NCI-H2196 (cell line): ENCODE data around the gene CASZ1.

Experiments
- DNase-seq: peaks from one replicate; lab custom pipeline; 2025; ENCODE audit not compliant: unreplicated experiment; lab: John Stamatoyannopoulos, UW

Gene CASZ1

DNA sequence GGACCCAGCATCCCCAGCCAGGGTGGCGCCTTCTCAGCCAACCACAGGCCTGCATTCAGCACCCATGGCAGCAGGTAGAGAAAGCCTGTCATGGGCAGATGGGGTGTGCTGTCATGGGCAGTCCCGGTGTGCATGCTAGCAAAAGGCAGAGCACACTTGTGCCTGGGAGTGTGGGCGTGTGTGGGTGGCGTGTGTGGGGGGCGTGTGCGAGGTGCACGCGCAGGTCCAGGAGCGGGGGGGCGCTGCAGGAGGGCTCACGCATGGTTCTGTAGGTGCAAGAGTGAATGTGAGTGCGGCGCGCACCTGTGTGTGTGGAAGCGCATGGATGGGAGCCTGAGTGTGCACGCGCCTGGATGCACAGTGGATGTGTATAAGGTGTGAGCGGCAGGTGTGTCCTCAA lies 137.2 kb downstream of the CASZ1 start:
- no peak for DNase-seq

DNA sequence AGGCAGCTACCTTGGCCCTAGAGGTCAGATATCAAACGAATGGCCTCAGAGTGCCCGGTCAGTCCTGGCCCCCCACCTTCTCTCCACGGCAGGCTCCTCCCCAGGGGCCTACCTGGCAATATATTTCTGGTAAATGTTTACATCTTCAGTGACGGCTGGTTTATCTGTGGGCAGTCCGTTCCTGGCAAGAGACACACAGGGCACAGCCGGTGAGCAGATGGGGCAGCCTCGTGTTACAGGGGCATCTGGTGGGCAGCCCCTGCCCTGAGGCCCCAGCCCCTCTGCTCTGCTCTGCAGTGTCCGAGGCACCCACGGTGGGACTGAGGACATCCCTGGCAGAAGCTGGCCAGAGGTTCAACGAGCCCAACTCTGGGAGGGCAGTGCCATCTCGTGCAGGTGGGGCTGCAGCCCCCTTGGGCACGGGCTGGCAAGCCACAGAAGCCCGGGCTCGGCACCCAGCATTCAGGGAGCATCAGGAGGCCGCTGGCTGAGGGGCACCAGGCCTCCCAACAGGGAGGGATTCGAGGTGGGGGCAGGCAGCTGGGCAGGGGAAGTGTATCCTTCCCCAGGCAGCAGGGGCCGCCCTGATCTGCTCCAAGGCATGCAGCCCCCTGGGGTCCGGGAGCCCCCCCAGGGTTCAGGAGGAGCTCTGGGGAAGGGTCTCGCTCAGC lies 137.9 kb downstream of the CASZ1 start:
- no peak for DNase-seq

DNA sequence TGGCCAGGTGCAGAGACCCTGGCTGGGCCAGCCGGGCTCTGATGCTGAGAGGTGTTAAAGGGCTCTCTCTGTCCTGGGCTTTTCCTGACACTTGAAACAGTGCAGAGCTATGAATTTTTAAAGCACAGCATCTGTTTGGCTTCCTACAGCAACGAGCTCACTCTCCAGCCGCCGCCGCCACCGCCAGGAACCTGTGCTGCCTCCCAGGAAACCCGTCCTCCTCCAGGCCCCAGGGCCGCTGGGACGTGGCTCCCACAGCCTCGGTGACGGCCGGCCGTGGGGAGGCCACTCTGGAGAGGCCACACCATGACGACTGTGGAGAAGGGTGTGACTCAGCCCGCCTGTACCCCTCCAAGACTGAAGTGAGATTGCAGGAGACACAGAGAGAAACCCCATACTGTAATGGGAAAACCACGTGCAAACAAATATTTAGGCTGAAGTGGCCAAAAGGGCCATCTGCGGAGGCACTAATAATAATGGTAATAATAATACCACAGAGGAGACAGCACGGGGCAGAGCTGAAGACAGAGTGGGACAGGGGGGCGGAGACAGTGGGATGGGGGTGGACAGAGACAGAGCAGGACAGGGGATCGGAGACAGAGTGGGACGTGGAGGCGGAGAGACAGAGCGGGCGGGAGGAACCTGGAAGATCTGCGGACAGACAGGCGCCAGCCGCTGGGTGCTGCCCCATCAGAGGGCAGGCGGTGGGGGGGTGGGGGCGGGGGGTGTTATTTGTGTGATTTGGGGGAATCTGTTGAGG lies 139.2 kb downstream of the CASZ1 start:
- no peak for DNase-seq

DNA sequence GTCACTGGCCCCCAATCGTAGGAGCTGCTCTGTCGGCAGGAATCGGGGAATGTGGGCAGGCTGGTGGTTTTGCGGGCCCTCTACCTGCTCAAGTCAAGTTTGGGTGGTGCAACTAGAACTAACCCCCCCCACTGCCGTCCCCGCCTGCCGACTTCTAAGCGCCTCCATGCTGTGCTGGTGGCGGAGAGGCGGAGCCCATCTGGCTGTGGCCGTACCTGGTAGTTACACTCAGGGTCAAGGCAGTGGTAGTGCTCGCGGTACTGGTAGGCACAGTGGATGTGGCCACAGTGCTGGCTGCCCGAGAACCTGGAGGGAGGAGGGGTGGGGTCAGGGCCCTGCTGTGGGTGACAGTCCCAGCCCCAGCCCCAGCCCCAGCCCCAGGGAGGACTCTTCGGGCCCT lies 140.0 kb downstream of the CASZ1 start:
- no peak for DNase-seq

DNA sequence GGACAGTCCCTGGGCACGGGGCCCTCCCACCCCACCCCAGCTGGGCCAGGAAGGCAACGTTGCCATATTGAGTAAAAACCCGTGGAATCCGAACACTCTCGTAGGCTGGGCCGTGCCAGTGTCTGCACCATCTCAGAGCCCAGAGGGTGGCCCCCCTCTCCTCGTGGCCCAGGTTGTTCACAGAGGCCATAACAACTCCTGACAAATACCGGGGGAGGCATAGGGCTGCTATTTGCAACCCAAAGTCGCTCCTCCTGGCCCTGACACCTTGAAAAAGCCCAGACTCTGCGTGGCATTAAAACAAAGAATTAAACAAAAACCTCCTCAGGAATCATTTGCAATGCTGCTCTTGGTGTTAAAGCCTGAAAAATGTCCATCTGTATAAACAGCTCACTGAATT lies 141.4 kb downstream of the CASZ1 start:
- no peak for DNase-seq

DNA sequence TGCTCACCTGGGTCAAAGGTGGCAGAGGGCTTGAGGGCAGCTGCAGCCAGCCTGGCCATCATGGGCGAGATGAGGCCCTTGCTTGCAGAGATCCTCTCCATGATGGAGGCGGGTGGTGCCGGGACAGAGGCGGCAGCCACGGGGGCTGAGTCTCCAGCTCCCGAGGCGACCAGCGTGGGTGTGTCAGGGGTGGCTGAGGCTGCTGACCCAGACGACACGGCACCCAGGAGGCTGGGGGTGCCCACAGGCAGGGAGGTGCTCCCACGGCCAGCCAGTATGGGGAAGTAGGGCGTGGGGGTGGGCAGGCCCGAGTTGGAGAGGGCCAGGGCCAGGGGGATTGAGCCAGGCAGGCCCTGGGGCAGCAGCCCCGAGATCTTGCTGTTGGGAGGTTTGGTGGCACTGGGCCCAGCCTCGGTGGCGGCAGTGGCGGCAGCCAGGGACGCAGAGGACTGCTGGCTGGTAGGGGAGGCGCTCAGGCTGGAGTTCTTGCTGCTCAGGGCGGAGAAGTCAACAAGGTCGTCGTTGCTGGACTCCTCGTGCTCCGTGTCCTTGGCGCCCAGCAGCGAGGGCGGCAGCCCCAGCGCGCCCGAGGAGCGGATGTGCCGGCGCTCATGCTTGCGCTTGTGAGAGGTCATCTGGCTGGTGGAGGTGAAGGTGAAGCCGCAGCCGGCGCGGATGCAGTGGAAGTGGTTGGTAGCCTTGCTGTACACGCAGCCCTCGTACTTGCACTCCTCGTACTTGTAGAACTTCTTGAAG lies 142.9 kb downstream of the CASZ1 start:
- no peak for DNase-seq

DNA sequence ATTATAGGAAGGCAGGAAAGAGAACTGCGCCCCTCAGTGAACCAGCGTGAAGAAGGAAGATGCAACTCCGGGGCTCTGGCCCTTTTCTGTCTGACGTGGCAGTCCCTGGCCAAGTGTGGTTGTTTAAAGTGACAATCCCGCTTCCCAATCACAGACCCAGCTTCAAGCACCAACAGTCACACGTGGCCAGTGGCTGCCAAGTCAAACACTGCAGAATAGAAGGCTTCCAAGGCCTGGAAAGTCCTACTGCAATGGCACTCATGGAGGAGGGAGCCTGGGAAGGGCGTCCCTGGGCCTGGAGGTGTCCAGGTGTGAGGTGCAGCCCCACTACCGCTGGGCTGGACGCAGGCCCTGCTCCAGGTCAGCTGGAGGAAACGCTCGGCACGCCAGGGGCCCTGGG lies 143.8 kb downstream of the CASZ1 start:
- DNase-seq, result no peak

DNA sequence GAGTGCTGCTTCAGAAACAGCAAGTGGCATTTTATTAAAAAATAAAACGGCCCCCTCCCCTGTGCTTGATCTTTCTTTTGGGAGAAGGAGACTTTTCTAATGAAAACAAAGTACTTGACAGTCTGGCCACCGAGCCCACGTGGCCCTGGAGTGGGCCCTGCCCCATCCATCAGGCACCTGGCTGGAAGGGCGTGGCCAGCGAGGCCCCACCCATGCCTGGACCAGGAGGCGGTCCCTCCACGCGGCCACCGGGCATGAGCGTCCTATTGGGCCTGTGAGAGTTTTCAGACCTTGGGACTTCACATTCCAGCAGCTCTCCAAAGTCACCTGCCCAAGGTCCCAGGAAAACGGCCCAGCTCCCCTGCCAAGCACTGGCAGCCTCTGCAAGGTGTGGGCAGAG lies 144.7 kb downstream of the CASZ1 start:
- DNase-seq, result no peak

DNA sequence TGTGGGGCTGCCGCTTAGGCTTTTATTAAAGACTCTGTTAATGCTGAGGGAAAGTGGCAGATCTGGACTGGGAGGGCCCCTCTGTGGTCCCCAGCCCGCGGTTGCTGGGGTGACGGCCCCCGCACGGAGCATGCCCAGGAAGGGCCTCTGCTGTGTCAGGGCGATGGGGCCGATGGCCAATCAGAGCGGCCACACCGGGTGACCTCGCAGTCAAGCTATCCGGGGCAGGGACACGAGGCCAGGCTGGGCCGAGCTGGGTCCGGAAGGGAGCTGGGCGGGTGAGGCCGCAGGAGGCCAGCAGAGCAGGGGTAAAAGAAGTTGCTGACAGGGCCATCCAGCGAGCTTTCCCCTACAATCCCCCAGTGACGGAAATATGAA lies 145.1 kb downstream of the CASZ1 start:
- no peak for DNase-seq

DNA sequence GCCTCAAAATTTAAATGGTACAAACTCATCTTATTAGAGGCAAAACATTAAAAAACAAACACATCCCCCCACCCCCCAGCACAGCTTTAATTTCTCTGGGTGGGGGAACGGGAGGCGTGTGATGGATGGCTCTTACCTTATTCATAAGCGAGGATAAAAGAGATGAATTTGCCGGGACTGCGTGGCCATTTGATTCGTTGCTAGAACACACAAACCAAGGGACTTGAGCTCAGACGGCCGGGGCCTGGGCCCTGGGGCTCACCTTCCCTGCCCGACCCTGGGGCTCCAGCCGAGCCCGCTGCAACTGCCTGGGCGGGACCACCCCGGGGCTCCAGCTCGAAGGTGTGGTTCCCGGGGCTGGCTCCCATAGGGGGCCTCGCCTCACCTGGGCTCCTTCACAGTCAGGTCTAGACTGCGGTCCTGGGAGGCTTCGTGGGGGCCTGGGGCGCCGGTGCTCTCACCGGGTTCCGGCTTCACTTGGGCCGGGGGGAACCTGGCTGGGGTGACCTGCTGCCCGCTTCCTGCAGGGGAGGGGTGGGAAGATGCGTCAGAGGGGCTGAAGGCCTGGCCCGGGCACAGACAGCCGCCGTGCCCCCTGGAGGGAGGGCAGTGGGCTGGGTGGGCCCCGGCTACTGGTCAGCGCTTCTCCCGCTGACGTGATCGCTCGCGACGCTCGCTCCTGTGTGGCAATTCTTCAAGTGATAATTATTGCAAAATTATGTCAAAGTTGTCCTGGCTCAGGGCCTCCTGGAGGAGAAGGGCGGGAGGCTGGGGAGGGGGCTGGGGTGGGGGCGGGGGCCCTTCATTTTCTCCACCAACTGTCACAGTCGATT lies 145.7 kb downstream of the CASZ1 start:
- DNase-seq, result no peak

DNA sequence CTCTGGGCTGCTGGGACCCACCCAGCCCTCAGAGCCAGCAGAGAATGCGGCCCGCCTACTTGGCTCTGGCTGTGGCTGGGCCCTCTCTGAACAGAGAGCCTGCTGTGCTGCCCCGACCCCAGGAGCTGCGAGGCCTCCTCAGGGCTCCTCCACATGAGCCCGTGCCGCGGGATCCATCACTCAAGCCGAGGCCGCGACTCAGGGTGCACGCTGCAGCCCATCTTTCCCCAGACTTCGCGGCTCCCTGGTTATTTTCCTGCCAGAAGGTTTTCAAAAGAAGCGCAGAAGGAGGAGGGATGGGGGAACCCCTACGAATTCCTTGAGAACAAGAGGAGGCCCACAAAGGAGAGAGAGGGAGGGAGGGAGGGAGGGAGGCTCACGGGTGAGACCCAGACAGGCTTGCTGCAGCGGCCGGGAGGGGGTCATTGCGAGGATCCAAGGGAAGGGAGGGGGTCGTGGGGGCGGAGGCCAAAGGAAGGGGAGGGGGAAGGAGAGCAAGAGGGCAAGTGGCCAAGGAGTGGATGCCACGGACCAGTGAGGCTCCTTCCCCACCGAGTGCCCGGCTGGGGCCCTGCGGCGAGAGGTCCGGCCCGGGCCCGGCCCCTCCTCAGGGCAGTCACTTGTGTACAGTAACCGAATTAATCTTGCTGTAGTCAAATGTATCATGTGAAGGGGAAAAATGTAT lies 146.8 kb downstream of the CASZ1 start:
- DNase-seq, result no peak

DNA sequence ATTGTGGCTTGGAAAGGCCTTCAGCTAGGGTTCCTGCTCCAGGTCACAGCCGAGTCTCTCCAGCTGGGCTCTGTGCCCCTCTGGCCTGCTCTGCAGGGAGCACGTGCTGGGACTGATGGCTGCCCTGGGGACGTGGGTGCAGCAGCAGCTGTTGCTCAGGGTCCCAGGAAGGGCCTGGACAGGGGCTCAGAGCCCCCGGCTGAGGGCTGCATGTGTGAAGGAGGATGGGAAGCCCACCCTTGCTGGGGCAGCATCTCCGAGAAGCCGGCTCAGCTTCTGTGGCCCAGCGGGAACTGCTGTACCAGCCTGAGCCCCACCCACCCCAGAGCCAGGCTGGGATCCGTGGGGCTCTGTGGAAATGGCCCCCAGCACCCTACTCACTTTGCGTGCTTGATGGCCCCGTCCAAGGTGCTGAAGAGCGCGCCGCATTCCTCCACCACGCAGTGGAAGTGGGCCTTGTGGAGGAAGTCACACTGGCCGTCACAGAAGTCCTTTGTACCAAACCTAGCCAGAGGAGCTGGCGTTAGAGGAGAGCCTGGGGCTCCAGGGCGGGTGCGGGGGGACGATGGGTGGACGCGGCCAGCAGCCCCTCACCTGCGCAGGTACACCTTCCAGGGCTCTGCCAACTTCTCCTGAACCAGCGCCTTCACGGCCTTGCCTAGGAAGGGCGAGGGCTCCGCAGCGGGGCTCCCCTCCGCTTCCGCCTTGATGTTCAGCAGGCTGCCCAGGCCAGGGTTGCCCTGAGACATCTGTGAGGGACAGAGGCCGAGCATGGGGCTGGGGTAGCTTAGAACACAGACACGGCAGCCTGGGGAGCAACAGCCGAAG lies 147.5 kb downstream of the CASZ1 start:
- no peak for DNase-seq

DNA sequence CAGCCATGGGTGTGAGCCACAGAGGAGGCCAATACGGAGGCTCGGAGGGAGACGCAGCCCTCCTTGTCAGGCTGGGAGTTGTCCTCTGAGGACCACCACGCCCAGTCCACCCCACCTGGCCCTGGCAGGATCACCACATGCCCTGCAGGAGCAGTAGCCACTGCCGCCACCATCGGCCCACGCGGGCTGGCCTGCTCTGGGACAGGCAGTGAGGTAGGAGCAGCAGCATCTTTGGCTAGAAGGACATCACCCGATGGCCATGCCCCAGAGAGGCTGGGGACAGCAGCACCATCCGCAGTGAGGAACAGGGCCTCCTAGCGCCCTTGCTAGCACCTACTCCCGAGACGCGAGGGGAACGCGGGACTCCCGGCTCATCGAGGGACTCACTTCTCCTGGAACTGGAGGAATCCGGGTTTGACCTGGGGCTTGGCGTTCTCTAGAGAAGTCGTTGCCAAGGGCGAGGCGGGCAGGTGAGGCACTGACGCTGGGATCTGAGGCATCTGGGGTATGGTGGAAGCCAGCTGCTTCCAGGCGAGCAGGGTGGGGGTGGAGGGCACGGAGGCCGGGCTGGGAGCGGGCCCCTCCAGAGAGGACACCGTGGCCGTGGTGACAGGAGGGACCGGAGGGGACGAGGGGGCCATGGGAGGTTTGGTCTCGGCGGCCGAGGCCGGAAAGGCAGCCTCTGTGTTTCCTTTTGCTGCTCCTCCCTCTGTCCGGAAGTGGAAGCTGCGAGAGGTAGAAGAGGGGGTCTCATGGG lies 148.9 kb downstream of the CASZ1 start:
- no peak for DNase-seq

DNA sequence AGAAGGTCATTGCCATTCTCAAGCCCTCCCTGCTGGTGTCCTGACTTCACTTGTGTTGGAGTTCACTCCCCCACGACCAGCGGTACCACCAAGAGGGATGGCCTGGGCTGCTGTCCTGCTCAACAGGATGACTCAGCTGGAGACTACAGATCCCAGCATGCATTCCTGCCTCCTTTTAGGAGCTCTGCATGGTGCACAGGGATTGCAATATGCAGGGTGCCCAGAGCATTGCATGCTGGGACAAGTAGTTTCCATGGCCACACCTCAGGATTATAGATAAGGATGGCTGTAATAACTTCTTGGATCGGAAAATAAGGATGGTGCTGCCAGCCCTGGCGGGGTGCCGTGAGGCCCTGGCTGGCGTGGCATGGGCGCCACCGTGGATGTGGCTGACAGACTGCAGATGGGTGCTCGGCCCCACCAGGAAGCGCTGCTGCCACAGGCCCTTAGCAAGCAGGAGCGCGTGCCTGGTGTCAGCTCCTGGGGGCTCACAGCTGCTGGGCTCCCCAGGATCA lies 150.0 kb downstream of the CASZ1 start:
- no peak for DNase-seq

DNA sequence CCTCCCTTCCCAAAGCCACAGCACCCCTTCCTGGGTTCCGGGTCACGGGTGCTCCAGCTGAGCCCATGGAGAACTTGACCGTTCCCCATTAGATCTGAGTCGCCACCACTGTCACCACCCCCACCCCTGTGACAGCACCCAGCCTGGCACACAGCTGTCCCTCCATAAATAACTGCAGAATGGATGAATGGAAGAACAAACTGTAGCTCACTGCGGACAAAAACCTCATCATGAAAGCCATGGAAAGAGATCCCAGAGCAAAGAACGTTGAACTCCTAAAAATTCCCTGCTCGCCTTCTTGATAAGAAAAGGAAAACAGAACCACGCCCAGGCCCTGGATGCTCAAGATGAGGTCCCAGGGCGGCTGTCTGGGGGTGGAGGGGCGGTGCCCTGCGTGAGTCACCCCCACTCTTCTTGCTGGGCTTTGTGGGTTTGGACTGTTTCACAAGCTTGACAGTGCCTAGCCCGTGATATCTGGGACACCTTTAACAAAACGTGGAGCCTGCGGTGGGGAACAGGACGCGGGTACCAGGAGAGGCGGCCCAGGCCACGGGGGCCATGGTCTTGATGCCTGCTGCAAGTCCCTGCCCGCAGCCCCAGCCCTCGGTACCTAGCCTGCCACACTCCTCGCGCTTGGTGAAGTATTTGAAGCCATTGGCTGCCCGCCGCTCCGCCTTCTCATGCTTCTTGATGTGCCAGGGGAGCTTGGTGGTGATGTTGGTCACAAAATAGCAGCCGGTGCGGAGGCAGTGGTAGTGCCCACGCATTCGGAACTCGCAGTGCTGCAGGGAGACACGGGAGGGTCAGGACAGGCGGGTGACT lies 151.9 kb downstream of the CASZ1 start:
- no peak for DNase-seq

DNA sequence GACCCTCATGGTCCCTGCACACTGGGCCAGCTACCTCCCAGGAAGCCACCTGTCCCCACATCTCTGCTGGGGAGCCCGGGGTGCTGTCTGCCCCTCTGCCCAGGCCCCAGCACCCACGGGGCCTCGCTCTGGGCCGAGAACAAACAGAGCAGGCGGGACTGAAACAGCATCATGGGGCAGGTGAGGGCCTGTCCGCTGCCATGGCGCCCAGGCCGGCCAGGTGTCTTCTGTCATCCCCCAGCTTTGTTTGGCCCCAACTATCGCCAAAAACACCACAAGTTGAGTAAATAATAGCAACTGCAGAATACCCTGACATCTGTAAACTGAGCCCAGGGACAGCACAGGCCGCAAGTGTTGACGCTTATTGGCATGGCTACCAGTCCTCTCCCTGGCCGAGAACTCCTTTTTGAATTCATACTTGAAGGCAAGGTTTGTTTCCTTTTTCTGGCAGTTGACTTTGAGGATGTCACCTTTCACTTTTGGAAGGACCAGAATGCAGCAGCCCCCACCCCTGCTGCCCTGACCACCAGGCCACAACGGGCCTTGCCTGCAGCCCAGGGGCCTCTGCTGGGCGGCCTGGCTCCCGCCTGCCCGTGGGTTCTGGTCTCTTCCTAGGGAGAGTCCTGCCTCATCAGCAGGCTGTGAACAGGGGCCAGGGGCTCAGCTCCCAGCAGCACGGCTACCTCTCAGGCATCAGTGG lies 152.7 kb downstream of the CASZ1 start:
- peak; percentile 76 for DNase-seq

DNA sequence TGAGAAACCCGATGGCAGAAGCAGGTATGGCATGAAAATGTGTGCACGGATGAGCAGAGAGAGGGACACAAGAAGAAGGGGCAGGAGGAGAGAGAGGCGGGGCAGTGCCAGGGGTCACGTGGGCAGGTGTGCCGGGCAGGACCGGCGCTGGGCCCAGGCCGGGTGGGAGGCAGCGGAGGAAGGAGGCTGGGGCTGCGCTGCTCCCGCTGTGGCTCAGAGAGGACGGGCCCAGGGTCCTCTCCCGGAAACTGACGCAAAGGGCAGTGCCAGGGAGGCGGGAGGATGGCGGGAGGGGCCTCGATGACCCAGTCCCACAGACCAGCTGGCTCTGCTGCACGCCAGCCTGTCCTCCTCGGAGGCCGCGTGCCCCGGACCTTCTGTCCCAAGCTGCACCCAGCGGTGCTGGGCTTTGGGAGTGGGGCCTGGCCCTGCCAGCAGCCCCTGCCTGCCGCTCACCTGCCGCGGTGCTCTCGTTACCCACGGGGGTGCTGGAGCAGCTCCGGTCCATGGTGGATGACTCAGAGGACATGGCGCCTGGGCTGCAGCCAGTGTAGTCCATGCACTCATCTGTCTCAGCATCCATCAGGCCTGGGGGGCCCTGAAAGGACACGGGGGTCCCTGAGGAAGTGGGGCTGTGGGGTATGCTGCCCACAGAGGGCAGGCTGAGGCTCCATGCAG lies 153.9 kb downstream of the CASZ1 start:
- DNase-seq, result no peak
